Panc1 (cell line): ENCODE measurements around the gene WDR4. TPM values are rescaled to one million over a fixed set of nuclear protein-coding genes. Genes with fewer than 3 reads are reported as not detected.

Source experiments
- ATAC-seq: fragments of 200-7000 bp; cut with Tn5 transposase; 2 replicates; pipeline ENCODE4 v1.9.1; 2020; ENCODE audit warnings: mild to moderate bottlenecking, moderate library complexity
- BruUV-seq: library from RNA; stranded (reverse); fragments of 400-500 nt; replicated peaks from 2 replicates; lab custom pipeline; 2021; lab: Mats Ljungman, UMichigan
- CTCF ChIA-PET: fragments of 300-600 bp; sonication (Branson Sonifier 250); formaldehyde crosslinking; loops from one replicate; lab custom pipeline; 2022; ENCODE audit warnings: antibody characterized with exemption; lab: Charles Lee
- POLR2A ChIA-PET: fragments of 300-600 bp; sonication (Branson Sonifier 250); formaldehyde crosslinking; loops from one replicate; lab custom pipeline; 2022; ENCODE audit warnings: antibody characterized with exemption; lab: Charles Lee
- DNase-seq: peaks from one replicate; pipeline ENCODE4 v3.0.0-alpha.2; 2010; ENCODE audit warnings: low read depth, low spot score
- H3K27ac ChIP-seq: 2 replicates; pipeline ENCODE4 v1.5.1; 2011; ENCODE audit warnings: mild to moderate bottlenecking, low read length, inconsistent platforms
- H3K27me3 ChIP-seq: fragments of 200-500 bp; sonication (Bioruptor generic); 2 replicates; pipeline ENCODE4 v1.6.0; 2014; ENCODE audit warnings: low read length, inconsistent platforms; ENCODE audit not compliant: control insufficient read depth, insufficient read depth
- H3K36me3 ChIP-seq: fragments of 200-500 bp; sonication (Bioruptor generic); 2 replicates; pipeline ENCODE4 v1.5.1; 2014; ENCODE audit warnings: inconsistent platforms, mild to moderate bottlenecking, low read length, moderate library complexity; ENCODE audit not compliant: control insufficient read depth, insufficient read depth
- H3K4me1 ChIP-seq: 2 replicates; pipeline ENCODE4 v1.5.1; 2011; ENCODE audit warnings: inconsistent platforms, mild to moderate bottlenecking, low read length, moderate library complexity; ENCODE audit not compliant: control insufficient read depth, insufficient read depth
- H3K4me3 ChIP-seq, 2 experiments: 2 replicates each; pipeline ENCODE4 v1.5.1; 2011 to 2012; ENCODE audit warnings: low read depth in 2 of 2, low read length in 2 of 2, mild to moderate bottlenecking in 2 of 2, inconsistent platforms in 1 of 2, moderate library complexity in 1 of 2
- H3K9me3 ChIP-seq: fragments of 200-500 bp; sonication (Bioruptor generic); 2 replicates; pipeline ENCODE4 v1.5.1; 2014; ENCODE audit warnings: low read depth, mild to moderate bottlenecking, inconsistent platforms, low read length, moderate library complexity; ENCODE audit not compliant: control insufficient read depth, insufficient read depth
- CTCF ChIP-seq: fragments of 450-650 bp; IDR thresholded peaks from 2 replicates; pipeline ENCODE4 v1.5.1; 2017; ENCODE audit warnings: mild to moderate bottlenecking
- POLR2AphosphoS5 ChIP-seq: IDR thresholded peaks from 2 replicates; pipeline ENCODE4 v1.6.1; 2012; ENCODE audit warnings: mild to moderate bottlenecking, low read depth, low read length, moderate library complexity
- SIN3A ChIP-seq: IDR thresholded peaks from 2 replicates; pipeline ENCODE4 v1.6.1; 2012; ENCODE audit warnings: low read depth, mild to moderate bottlenecking, low read length, moderate library complexity, borderline replicate concordance; ENCODE audit not compliant: insufficient read depth
- TCF7L2 ChIP-seq: IDR thresholded peaks from 2 replicates; pipeline ENCODE4 v1.6.1; 2011; ENCODE audit warnings: mild to moderate bottlenecking, low read depth, low read length, inconsistent platforms
- in situ Hi-C: cut with HindIII; loops from 2 replicates; pipeline ENCODE4 v1.10.0; 2016; ENCODE audit warnings: low sequenced_read_pairs, low pct_unique_long_range_greater_than_20kb
- intact Hi-C: fragments of 100-400 bp; cut with micrococcal nuclease; formaldehyde crosslinking; loops from one replicate; pipeline ENCODE4 v1.10.0; 2022; ENCODE audit not compliant: unreplicated experiment
- total RNA-seq: library from RNA; stranded (reverse); gene quantifications from one replicate; pipeline ENCODE4 v1.2.1, GENCODE V29; 2021; ENCODE audit not compliant: unreplicated experiment
- TF ChIP-seq, protein P1 (sequence below), 2 experiments: IDR thresholded peaks; 2 replicates each; pipeline ENCODE4 v1.6.1; 2011 to 2012; ENCODE audit warnings: low read depth in 2 of 2, control low read depth in 1 of 2, low read length in 1 of 2, mild to moderate bottlenecking in 1 of 2, moderate library complexity in 1 of 2; ENCODE audit not compliant: insufficient read depth in 1 of 2

The WDR4 gene
- total RNA-seq, 1 experiment from 2014 or later: 36.7 TPM

GRCh38 chr21:42903817-42904216 is 24.5 kb upstream of the WDR4 start:
- ChIA-PET CTCF (no interaction called here), POLR2A (no interaction called here)
- H3K36me3 ChIP-seq: peaks cover 2% of the 10 kb centered on the region
- ATAC-seq (no peak), DNase-seq (no peak)
- no peaks in the 10 kb centered on the region for H3K4me1 ChIP-seq
- no peaks in the 10 kb centered on the region for H3K27me3 ChIP-seq
- no peaks in the 10 kb centered on the region for H3K9me3 ChIP-seq
- in situ Hi-C loops: no loop called here
- TF ChIP-seq CTCF (no peak), SIN3A (no peak), TCF7L2 (no peak), POLR2AphosphoS5 (no peak)
- TF ChIP-seq, protein P1, sequence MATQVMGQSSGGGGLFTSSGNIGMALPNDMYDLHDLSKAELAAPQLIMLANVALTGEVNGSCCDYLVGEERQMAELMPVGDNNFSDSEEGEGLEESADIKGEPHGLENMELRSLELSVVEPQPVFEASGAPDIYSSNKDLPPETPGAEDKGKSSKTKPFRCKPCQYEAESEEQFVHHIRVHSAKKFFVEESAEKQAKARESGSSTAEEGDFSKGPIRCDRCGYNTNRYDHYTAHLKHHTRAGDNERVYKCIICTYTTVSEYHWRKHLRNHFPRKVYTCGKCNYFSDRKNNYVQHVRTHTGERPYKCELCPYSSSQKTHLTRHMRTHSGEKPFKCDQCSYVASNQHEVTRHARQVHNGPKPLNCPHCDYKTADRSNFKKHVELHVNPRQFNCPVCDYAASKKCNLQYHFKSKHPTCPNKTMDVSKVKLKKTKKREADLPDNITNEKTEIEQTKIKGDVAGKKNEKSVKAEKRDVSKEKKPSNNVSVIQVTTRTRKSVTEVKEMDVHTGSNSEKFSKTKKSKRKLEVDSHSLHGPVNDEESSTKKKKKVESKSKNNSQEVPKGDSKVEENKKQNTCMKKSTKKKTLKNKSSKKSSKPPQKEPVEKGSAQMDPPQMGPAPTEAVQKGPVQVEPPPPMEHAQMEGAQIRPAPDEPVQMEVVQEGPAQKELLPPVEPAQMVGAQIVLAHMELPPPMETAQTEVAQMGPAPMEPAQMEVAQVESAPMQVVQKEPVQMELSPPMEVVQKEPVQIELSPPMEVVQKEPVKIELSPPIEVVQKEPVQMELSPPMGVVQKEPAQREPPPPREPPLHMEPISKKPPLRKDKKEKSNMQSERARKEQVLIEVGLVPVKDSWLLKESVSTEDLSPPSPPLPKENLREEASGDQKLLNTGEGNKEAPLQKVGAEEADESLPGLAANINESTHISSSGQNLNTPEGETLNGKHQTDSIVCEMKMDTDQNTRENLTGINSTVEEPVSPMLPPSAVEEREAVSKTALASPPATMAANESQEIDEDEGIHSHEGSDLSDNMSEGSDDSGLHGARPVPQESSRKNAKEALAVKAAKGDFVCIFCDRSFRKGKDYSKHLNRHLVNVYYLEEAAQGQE (IDR thresholded peaks at IDR 0.05; ENCODE audit: insufficient read depth in 1 of 2, low read depth in 2 of 2, low read length in 1 of 2): no peak
- intact Hi-C loops: no loop called here
- BruUV-seq: TSS peak; percentile 19
- no peak overlapping the region for H3K27ac ChIP-seq
- no peak overlapping the region for H3K4me3 ChIP-seq

DNA sequence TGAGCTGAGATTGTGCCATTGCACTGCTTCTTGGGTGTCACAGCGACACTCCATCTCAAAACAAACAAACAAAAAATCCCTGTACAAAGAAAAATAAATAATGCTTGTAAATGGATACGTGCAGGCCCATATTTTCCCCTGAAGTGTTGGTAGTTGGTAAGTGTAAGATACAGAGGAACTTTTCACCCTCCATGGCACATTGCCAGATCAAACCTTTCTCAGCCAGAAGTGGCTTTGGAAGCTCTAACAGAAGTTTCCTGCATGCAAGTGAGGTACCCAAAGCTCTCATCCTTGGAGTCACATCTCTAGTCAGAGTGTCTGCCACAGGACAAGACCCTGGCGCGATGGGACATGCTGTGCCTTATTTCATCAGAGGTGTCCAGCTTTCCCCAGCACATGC is 21.1 kb upstream of the WDR4 start:
- DNase-seq: no peak
- ChIA-PET CTCF (no interaction called here), POLR2A (no interaction called here)
- intact Hi-C loops: no loop called here
- Histone ChIP-seq H3K36me3 (no peaks in the 10 kb centered on the region; the same call in 1 of the 2 replicates), H3K27ac (no peak overlapping the region), H3K27me3 (no peaks in the 10 kb centered on the region), H3K4me3 (no peak overlapping the region), H3K9me3 (no peaks in the 10 kb centered on the region), H3K4me1 (no peaks in the 10 kb centered on the region)
- no peak for ATAC-seq
- TF ChIP-seq, protein P1 (IDR thresholded peaks at IDR 0.05; ENCODE audit: insufficient read depth in 1 of 2, low read depth in 2 of 2, low read length in 1 of 2): no peak
- TF ChIP-seq TCF7L2 (no peak), POLR2AphosphoS5 (no peak), CTCF (no peak), SIN3A (no peak)
- in situ Hi-C loops: no loop called here
- no TSS peak for BruUV-seq
